Body of pancreas (tissue), 4 donors: ENCODE data around the gene EML4.

Experiments used
- CTCF ChIP-seq, 7 experiments: fragments of 450-650 bp in 4 of 7; fragments of 200-600 bp in 3 of 7; sonication (generic) in 3 of 7; IDR thresholded peaks; one replicate each; pipeline ENCODE4 v1.5.1; 2016 to 2019; ENCODE audit warnings: antibody characterized with exemption in 7 of 7
- POLR2A ChIP-seq, 3 donors: fragments of 450-650 bp; IDR thresholded peaks; one replicate each; pipeline ENCODE4 v1.6.1; 2016; ENCODE audit warnings: antibody characterized with exemption in 3 of 3, mild to moderate bottlenecking in 2 of 3

GRCh38 chr2:42192010-42192373, 22.8 kb downstream of the EML4 start:
- TF ChIP-seq CTCF (IDR thresholded peaks at IDR 0.05), result no peak
- TF ChIP-seq POLR2A (IDR thresholded peaks at IDR 0.05), result no peak
